Activated T-helper 1 cell treated with Interleukin-2 at 50 U/mL for 16 hours (primary cell): ENCODE data around the gene INPP5D.
"Not testable (repeated sequence)": the region's sequence is repeated elsewhere in the genome, so short reads cannot be mapped to it uniquely, and the experiment has no call there.

Source experiments
- DNase-seq: peaks from one replicate; pipeline ENCODE4 v3.0.0-alpha.2; 2020; ENCODE audit warnings: low read depth

The INPP5D gene

DNA sequence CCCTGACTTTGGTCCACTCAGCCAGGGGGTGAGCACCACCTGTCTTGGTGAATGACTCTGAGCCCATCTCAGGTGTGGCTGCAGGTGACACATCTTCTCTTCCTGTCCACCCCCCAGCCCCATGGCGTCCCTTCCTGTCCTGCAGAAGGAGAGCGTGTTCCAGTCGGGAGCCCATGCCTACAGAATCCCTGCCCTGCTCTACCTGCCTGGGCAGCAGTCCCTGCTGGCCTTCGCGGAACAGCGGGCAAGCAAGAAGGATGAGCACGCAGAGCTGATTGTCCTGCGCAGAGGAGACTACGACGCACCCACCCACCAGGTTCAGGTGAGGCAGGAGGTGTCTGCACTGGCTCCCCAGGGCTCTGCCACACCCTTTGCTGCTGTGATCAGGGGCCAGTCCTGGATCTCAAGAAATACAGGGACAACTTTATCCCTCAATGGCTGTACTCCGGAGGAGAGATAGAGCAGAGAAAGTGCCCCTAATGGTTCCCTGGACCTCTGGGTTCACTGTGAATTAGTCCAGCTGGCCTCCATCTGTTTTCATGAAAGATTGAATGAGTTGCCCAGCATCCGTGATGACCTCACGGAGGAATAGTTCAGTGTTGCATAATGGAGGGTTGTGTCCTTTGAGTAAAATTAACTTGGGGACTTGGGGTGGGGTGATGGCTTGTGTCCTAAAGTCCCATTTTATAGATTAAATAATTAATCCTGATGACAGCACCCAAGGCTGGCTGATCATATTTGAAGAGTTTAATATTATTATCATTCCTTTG, 27.4 kb upstream of the INPP5D start, which contains the start of gene NEU2:
Gene NEU2, plus strand, starts transcription at position 122 of the 770 bp plus-strand sequence. Its CDS starts 0 bp downstream, at position 122.
- DNase-seq: no peak

DNA sequence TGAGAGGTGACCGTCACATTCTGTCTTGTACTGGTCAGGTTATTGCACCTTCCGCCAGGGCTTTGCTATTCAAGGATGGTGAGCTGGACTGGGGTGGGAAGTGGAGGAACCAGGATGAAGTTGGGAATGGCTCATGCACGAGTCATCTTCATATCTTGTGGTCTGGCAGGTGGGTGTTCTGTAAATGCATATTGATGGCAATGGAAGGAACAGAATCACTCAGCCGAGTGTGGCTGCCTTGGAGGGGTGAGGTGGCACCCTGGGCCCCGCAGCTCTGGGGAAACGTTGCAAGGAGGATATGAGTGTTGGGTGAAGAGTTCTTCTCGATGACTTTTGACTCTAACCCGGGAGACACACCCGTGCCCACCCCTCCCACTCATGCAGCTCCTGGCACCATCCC, 26.5 kb upstream of the INPP5D start:
- no peak for DNase-seq

DNA sequence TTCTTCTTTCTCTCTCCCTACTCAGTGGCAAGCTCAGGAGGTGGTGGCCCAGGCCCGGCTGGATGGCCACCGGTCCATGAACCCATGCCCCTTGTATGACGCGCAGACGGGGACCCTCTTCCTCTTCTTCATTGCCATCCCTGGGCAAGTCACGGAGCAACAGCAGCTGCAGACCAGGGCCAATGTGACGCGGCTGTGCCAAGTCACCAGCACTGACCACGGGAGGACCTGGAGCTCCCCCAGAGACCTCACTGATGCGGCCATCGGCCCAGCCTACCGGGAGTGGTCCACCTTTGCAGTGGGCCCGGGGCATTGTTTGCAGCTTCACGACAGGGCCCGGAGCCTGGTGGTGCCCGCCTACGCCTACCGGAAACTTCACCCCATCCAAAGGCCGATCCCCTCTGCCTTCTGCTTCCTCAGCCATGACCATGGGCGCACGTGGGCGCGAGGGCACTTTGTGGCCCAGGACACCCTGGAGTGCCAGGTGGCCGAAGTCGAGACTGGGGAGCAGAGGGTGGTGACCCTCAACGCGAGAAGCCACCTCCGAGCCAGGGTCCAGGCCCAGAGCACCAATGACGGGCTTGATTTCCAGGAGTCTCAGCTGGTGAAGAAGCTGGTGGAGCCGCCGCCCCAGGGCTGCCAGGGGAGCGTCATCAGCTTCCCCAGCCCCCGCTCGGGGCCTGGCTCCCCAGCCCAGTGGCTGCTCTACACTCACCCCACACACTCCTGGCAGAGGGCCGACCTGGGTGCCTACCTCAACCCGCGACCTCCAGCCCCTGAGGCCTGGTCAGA, 25.9 kb upstream of the INPP5D start:
- no peak for DNase-seq

DNA sequence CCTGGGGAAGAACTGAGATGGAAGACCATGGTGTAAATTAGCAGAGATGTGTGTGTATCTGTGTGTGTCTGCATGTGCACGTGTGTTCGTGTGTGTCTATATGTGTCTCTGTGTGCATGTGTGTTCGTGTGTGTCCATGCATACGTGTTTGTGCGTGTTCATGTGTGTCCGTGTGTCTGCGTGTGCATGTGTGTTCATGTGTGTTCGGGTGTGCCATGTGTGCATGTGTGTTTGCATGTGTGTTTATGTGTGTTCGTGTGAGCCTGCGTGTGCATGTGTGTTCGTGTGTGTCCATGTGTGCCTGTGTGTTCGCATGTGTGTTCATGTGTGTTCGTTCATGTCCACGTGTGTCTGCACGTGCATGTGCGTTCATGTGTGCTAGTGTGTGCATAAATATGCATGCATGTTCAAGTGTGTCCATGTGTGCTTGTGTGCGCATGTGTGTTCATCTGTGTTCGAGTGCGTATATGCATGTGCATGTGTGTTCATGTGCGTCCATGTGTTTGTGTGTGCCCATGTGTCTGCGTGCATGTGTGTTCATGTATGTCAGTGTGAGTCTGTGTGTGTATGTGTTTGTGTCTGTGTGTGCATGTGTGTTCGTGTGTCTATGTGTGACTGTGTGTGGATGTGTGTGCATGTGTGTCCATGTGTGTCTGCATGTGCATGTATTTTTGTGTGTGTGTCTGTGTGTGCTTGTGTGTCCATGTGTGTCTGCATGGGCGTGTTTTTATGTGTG, 24.5 kb upstream of the INPP5D start:
- no peak for DNase-seq

- DNase-seq: no peak
These were observed 23.8 kb upstream of the INPP5D start for GRCh38 chr2:233036162-233036838.

DNA sequence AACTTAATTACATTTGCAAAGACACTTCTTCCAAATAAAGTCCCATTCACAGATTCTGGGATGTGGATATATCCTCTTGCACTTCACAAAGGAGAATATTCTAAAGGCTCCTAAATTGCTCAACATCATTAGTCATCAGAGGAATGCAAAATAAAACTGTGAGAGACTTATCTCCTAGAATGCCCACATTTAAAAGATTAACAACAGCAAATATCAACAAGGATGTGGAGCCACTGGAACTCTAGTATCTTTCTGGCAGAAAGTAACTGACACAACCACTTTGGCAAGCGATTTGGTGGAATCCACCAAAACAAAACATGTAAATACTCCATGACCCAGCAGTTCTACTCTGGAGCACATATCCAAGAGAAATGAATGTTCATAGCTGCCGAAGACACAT, 23.1 kb upstream of the INPP5D start:
- DNase-seq: no peak

DNA sequence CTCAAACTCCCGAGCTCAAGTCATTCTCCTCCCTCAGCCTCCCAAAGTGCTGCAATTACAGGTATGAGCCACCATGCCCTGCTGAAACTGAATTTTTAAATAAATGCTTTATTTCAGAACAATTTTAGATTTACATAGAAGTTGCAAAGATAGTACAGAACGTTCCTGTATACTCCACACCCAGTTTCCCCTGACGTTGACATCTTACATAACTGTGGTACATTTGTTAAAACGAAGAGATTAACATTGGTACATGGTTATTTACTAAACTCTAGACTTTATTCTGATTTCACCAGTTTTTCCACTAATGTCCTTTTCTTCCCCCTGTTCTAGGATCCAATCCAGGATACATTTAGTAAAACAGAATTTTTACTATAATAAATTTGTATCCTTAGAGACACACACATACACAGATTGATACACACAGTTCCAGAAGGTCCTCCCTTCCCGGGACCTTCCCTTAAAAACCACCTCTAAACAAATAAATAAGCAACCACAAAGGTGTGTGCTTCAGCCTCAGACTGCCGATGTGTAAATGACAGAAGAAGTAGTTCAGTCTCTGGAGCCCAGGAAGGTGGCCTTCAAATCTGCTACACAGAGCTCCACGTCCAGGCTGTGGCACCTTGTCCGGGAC, 20.8 kb upstream of the INPP5D start:
- DNase-seq: no peak

GRCh38 chr2:233039846-233040530, 20.2 kb upstream of the INPP5D start:
- no peak for DNase-seq

DNA sequence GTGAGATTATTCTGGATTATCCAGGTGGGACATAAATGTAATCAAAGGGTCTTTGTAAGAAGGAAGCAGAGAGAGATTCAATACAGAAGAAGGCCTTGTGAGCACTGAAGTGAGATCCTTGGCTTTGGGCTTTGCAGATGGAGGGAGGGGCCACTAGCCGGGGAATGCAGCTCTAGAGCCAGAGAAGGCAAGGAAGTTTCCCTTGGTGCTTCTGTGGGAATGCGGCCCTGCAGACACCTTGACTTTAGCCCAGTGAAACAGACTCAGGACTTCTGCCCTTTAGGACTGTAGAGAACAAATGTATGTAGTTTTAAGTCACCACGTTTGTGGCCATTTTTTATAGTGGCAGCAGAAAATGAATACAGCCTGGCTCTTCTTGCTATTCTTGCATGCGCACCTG, 19.6 kb upstream of the INPP5D start:
- no peak for DNase-seq

DNA sequence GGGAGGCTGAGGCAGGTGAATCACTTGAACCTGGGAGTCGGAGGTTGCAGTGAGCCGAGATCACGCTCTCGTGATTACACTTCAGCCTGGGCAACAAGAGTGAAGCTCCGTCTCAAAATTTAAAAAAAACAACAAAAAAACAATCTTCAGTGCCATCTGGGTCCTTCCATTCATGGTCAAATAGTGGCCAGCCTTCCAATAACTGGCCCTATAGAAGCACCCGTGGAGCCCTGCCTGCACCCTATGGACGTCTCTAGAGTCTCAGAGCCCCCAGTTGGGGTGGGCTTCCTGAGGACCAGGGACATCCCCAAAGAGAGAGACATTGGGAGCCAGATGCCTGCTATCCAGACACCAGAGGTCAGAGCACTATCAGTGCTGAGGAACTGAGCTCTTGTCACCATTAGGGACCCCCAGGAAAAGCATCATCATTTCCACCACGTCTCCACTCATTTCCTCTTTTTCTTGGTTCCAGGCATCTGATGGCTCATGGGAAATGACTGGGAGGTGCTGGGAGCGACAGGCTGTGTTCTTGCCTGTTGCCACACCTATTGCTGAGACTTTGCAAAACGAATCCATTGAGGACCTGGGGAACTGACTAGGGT, 18.3 kb upstream of the INPP5D start:
- DNase-seq: no peak

DNA sequence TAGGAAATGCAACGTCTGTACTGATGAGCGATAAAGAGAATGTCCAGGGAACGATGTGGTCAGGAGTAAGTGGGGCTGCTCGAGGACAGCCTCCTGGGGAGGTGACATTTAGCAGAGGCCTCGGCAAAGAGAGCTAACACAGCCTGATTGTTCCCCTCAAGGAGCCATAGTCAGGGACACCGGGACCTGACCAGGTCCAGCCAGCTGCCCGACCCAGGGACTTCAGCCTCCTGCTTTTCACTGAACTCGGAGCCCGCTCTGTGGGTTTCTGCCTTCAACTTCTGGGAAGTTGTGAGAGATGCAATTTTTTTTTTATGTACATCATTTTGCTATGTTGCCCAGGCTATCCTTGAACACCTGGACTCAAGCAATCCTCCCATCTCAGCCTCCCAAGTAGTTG, 17.6 kb upstream of the INPP5D start:
- DNase-seq: no peak

GRCh38 chr2:233044974-233045605, 15.1 kb upstream of the INPP5D start:
- no peak for DNase-seq

DNA sequence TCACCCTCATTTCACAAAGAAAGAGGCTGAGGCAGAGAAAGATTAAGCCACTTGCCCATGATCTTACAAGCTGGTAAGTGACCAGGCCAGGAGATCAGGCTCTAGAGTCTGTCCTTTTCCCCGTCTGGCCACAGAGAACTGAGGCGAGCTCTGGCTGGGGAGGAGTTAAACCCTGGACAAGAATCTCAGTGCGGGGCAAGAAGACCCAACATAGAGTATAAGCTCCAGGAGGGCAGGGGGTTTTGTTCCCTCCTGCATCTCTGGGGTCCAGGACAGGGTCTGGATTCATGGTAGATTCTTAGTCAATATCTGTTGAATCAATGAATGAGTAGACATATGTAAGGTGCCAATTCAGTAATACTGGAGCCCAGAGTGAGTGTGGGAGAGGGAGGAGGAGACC, 12.9 kb upstream of the INPP5D start:
- DNase-seq: no peak

- DNase-seq: no peak
These were observed 12.5 kb upstream of the INPP5D start for GRCh38 chr2:233047667-233048066.

DNA sequence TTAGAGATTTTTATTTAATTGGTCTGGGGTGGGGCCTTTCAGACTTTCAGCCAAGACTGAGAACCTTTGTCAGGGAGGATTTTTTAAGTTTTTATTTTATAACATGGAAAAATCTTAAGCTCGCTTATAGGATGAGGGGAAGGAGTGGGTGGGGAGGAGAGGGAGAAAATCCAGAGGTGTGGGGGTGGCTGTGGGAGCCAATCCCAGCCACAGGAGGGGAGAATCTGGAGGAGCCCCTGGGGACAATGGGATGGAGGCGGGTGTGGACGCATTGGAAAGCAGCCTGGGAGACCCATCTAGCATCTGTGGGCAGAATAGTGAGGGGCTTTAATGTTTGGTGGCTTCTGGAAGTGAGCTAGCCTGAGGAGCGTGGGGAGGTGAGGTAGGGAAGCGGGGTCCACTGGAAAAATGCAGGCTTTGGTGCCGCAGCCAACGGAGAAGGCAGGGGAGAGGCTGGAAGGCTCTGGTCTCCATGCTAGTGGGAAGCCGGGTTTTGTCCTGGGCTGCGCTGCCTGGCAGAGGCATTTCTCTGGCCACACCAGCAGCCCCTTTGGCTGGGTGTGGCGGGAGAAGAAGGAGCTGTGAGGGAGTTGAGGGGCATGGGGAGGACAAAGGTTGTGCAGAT, 11.5 kb upstream of the INPP5D start:
- no peak for DNase-seq

GRCh38 chr2:233049194-233049761, 10.9 kb upstream of the INPP5D start:
- no peak for DNase-seq

GRCh38 chr2:233051241-233052149, 8.6 kb upstream of the INPP5D start:
- DNase-seq: no peak

GRCh38 chr2:233052517-233052916, 7.6 kb upstream of the INPP5D start:
- not testable (repeated sequence) for DNase-seq
